NCI-H2196 (cell line): ENCODE data around the gene OOSP4B.
"Not testable (repeated sequence)": the region's sequence is repeated elsewhere in the genome, so short reads cannot be mapped to it uniquely, and the experiment has no call there.

Source experiments
- DNase-seq: peaks from one replicate; lab custom pipeline; 2025; ENCODE audit not compliant: unreplicated experiment; lab: John Stamatoyannopoulos, UW

OOSP4B gene

DNA sequence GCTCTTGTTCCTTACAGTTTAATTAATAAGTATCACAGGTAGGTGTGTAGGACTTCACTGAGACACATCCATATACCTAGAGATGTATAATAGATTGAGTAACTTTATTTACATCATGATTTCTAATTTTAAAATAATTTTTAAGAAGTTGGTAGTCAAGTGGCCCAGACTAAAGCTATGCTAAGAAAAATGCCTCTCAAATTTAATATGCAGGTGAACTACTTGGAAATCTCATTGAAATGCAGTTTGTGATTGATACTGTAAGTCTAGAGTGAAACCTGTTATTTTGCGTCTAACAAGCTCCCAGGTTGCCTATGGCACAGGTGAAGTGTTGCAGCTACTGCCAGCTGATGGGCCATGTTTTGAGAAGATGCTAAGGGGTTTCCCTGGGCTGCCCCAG lies at the start of gene OOSP4B:
OOSP4B (plus strand) TSS at position 301 of the 400 bp plus-strand sequence.
- no peak for DNase-seq

DNA sequence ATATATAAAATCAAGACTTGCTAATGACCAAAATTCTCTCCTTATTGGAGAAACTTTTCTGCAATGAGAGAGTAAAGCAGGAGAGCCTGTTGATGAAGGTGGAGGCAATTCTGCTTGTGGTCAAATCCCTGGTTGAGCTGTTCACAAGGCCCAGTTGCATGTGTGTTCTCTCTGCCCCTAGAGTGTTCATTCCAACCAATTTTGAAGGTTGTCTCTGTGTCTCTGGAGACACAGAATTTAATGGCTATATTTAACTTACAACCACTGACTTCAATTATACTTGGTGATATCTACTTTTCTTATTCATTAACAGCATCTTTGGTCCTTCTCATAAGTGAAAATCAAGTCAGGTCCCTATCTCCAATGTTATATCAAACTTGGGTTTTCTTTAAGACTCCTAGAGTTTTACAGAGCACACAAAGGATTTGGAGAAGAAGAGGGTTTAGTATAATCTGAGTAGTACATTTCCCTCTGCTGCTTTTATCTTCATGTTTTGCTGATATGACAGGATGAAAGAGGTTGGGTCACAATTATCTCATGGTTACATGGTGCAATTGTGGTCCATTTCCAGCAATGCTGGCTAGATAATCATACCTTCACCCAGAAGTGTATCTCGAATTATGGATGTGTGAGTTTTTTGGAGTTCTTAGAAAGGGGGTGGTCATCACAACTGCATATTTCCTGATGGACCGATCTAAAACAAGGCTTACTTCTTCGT lies 49.1 kb upstream of the OOSP4B start:
- DNase-seq: no peak

DNA sequence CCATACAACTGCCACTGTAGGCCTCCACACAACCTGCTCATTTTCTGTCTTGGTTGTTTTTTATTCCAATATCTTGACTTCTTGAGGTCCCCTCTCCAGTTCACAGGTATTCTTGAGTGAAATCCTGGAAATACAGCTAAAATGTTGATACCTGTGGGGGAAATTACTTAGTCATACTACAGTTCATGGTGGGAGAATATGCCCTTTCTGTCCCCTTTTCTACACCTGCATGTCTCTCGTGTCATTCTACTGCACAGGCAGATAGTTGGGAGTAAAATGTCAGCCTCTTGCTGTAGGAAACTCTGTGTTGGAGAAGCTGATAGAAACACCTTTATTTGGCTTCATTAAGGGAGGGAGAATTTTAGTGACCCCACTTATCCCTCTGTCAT lies 48.6 kb upstream of the OOSP4B start:
- DNase-seq: no peak

DNA sequence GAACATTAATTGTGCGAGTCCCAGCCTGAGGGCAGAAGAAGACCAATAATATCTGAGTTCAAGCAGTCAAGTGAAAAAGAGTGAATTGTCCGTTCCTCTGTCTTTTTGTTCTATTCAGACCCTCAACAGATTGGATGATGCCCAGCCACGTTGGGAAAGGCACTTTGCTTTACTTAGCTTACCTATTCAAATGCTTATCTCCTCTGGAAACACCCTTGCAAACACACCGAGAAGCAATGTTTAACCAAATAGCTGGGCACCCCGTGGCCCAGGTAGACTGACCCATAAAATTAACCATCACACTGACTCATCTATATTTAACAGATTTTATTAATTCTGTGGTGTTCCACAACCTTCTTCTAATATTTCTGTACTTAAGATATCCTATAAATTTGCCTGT lies 43.9 kb upstream of the OOSP4B start:
- no peak for DNase-seq

DNA sequence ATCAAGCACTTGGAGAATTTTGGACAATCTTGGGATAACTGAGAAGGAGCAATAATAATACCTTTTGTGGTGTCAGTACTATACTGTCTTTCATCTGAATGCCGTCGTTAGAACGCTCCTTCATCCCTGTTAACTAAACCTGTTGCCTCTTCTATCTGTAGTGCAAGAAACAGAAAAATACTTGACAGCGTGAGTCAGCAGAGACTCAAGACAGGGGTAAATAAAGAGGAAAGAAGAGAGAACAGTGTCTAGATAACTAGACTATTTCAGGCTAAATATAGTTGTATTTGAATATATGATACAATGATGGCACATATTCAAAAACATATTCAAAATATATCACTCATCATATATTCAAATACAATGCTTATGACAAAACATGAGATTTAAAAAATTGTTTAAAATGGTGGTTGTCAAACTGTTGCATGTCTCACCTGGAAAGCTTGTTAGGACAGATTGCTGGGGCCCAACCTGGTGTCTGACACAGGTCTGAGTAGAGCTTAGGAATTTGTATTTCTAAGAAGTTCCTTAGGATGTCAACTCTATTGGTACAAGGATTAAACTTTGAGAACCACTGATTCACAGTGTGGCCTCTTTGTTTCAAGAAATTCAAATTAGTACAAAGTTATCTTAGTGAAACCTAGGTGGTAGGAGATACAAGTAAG lies 35.7 kb upstream of the OOSP4B start:
- no peak for DNase-seq

DNA sequence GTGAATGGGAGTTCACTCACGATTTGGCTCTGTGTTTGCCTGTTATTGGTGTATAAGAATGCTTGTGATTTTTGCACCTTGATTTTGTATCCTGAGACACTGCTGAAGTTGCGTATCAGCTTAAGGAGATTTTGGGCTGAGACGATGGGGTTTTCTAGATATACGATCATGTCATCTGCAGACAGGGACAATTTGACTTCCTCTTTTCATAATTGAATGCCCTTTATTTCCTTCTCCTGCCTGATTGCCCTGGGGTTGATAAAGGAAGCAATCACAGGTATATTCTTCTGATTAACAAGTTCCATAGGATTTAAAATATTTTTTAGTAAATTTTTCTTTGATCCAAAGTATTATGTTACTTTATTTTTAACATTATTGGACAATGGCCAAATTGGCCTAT lies 34.9 kb upstream of the OOSP4B start:
- not testable (repeated sequence) for DNase-seq

DNA sequence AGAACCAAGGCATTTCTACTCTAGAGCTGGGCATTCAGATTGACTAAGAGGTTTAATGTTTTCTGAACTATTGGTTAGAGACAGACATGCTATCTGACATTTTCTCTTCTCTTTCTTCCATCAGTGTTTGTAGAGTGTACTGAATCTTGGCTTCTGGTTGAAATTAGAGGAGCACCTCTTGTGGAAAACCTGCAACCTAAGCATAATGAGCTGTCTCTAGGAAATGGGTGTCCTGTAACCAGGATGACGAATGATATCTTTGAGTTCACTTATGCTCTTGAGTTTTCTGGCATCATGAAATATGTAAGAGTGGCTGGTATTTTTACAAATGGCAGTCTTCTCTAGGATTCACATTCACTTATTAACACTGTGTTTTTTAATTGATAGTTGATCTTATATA lies 33.8 kb upstream of the OOSP4B start:
- no peak for DNase-seq

DNA sequence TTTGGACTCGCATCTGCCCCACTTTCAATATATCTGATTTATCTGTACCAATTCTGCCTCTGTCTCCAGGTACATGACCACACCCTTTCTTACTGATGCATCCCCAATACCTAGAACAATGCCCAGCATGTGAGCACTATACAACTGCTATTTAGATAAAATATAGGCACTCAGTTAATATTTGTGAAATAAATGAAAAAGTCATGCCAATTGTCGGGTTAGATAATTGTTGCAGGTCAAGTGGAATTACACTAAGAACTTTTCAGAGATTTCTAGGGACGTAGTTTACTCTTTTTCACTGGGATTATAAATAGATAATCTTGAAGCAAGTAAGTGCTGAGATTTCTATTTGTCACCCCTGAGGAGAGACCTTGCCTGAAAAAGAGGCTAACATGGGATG lies 32.6 kb upstream of the OOSP4B start:
- DNase-seq: no peak

DNA sequence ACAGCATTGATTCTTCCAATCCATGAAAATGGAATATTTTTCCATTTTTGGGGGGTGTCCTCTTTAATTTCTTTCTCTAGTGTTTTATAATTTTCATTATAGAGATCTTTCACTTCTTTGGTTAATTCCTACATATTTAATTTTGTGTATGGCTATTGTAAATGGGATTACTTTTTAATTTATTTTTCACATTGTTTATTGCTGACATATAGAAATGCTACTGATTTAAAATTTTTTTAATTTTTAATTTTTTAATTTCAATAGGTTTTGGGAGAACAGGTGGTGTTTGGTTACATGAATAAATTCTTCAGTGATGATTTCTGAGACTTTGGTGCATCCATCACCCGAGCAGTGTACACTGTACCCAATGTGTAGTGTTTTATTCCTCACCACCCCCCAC lies 26.6 kb upstream of the OOSP4B start:
- no peak for DNase-seq

DNA sequence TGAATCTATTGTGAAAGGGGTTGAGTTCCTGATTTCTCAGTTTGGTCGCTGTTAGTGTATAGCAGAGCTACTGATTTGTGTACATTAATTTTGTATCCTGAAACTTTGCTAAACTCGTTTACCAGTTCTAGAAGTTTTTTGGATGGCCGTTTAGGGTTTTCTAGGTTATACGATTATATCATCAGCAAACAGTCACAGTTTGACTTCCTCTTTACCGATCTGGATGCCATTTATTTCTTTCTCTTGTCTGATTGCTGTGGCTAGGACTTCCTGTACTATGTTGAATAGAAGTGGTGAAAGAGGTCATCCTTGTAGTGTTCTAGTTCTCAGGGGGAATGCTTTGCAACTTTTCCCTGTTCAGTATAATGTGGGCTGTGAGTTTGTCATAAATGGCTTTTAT lies 24.6 kb upstream of the OOSP4B start:
- DNase-seq: no peak

DNA sequence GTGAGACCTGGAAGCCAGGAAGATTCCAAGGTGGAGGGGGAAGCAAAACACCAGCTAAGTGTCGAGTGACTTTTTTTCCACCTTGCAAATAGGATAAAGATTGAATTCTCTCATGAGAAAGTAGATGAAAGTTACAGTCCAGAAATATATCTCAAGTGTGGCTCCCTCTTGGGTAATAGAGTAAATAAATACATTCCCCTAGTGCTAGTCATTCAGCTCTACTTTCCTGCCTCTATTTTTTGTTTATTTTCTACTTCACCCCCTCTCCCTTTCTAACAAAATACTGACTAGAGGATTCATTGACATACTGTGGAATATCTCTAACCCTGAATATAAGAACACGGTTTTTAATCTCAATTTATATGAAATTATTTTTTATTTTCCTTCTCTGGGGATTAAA lies 19.2 kb upstream of the OOSP4B start:
- no peak for DNase-seq

DNA sequence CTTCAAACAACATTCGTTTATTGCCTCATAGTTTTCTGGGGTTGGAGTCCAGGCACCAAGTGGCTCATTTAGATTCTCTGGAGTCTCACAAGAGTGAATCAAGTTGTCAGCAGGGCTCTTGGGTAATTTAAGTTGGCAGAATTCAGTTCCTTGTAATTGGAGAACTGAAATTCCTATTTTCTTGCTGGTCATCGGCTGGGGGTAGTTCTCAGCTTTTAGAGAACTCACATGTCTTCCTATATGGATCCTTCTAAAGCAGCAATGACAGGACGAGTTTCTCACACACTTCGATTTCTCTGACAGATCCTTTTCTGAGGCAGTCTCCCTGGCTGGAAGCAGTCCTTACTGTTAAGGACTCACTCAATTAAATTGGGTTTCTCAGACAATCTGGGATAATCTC lies 17.3 kb upstream of the OOSP4B start:
- DNase-seq: no peak

DNA sequence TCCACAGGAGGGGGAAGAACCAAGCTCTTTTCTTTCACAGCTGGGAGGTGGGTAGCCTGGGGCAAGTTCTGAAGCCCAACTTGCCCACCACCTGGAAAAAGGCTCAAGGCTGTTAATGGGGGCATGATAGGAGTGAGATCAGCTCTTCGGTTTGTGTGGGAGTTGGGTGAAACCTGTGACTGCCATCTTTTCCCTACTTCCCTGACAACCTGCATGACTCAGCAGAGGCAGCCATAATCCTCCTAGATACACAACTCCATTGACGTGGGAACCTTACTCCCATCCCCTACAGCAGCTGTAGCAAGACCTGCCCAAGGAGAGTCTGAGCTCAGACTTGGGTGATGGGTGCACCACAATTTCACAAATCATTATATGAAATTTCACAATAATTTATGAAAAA lies 13.3 kb upstream of the OOSP4B start:
- DNase-seq: no peak

DNA sequence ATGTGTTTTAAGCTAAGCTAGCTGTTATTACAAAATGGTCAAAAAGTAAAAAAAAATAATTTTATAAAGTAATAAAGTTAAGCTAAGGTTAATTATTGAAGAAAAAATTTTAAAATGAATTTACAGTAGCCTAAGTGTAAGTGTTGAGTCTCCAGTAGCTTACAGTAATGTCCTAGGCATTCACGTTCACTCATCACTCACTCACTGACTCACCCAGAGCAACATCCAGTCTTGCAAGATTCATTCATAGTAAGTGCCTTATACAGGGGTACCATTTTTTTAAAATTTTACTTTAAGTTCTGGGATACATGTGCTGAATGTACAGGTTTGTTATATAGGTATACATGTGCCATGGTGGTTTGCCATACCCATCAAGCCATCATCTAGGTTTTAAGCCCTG lies 11.6 kb upstream of the OOSP4B start:
- DNase-seq: no peak

DNA sequence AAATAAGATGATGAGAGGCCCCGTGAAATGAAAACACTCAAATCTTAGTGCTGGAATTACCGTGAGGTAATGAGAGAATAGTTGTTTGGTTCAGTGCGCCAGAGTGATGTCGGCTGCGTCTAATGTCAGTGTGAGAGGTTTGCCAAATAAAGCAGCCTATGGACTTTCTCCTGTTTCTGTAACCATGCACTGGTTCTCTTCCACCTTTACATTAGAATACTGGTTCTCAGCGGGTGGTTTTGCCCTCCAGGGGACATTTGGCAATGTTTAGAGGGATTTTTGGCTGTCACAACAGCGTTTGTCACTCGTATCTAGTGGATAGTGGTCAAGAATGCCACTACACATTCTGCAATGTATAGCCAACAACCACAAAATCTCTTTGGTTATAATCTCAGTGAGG lies 1.1 kb downstream of the OOSP4B start:
- no peak for DNase-seq

DNA sequence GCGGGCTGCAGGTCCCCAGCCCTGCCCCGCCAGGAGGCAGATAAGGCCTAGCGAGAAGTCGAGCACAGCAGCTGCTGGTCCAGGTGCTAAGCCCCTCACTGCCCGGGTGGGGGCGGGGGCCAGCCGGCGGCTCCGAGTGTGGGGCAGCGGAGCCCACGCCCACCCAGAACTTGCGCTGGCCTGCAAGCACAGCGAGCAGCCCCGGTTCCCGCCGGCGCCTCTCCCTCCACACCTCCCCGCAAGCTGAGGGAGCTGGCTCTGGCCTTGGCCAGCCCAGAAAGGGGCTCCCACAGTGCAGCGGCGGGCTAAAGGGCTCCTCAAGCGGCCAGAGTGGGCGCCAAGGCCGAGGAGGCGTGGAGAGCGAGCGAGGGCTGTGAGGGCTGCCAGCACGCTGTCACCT lies 3.4 kb downstream of the OOSP4B start:
- not testable (repeated sequence) for DNase-seq

DNA sequence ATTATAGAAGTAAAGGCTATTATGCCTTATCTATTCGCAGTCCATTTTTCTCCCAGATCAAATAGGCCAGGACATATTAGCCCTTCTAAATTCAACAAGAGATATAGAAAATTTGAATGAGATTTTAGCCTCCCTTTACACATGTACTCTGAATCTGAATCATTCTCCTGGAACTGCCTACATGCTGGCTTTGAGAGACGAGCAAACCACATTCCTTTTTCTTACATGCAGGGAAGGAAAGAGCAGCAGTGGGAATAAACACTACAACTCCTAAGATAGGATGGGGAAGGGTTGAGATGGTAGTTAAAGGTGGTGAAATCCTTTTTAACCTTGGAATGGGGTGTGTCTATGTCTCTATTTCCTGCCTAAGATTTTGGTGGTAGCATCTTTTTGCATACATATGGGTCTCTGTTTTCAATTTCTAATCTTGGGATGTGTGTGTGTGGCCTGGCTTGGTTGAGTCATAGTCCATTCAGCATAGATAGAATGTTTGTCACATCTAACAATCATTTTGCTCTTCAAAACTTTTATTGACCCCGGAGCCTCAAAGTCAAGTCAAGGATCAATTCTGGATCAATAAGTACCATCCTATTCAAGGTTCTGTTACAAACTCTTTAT lies 12.1 kb downstream of the OOSP4B start:
- no peak for DNase-seq

DNA sequence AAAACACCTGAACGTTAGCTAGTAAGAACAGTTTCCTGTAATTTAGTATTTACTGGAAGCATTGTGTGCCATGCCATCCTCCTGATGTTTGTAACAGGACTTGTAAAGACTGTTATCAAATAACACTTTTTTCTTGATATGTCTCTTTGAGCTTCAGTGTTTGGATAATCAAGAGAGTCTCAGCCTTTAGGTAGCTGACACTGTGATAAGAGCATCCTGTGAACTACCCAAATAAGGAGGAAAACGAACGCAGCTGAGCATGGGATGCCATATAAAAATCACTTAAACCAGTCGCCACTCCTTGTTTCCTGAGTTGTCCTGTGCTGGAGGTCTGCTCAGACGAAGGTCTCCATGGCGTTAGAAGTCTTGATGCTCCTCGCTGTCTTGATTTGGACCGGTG lies 23.1 kb downstream of the OOSP4B start, which contains the start of gene OOSP2:
OOSP2 (plus strand) TSS at position 301 of the 400 bp plus-strand sequence; CDS start at position 352, 51 bp downstream.
- DNase-seq: no peak

DNA sequence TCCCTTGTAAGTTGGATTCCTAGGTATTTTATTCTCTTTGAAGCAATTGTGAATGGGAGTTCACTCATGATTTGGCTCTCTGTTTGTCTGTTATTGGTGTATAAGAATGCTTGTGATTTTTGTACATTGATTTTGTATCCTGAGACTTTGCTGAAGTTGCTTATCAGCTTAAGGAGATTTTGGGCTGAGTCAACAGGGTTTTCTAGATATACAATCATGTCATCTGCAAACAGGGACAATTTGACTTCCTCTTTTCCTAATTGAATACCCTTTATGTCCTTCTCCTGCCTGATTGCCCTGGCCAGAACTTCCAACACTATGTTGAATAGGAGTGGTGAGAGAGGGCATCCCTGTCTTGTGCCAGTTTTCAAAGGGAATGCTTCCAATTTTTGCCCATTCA lies 33.4 kb downstream of the OOSP4B start:
- not testable (repeated sequence) for DNase-seq

DNA sequence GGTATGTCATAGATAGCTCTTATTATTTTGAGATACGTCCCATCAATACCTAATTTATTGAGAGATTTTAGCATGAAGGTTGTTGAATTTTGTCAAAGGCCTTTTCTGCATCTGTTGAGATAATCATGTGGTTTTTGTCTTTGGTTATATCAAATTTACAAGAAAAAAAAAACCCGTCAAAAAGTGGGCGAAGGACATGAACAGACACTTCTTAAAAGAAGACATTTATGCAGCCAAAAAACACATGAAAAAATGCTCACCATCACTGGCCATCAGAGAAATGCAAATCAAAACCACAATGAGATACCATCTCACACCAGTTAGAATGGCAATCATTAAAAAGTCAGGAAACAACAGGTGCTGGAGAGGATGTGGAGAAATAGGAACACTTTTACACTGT lies 33.9 kb downstream of the OOSP4B start:
- DNase-seq: not testable (repeated sequence)

DNA sequence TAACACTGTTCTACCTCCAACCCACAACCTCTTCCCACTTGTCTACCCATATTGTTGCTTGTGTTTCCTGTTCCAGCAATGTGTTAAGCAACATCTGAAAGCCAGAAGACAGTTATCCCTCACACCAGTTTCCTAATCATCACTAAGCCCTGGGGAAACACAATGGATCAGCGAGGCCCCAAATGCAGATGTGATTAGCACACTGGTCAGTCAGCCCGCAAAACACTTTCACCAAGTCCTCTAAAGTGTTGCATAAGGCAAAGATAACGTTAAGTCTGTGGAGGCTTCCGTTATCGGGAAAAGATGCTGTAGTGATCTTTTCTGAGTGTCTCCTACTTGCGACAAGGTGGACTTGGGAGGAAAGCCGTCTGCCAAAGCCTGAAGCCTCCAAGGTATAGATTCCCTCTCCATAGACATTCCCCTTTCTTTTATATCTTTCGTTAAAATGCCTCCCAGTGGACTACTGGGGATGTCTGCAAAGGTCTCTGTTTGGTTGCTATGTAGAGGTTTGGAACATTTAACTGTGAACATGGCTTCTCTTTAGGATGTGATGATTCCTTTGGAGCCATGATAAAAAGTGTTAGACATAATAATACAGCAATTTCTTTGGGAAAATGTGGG lies 39.5 kb downstream of the OOSP4B start, which contains the start of gene MS4A3:
MS4A3 (plus strand) TSS at position 317 of the 621 bp plus-strand sequence. CDS start 4,496 bp downstream, outside the sequence.
- DNase-seq: no peak

DNA sequence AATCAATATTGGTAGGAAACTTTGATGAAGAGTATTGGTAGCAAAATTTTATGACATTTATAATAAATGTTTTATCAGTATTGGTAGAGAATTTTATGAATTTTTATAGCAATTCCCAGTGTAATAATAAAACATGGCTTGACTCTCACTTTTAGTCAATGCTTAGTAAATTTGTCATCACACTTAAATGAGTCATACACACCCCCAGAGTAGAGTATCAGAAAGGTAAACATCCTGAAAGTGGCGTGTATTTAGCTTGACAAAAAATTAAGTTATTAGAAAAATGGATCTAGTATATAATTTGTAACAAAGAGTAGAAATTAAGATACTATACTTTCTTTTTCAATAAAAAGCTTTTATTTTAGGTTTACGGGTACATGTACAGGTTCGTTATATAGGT lies 42.1 kb downstream of the OOSP4B start:
- no peak for DNase-seq
